ENCODE measurements around the gene ZNF385A. TPM values are rescaled to one million over a fixed set of nuclear protein-coding genes. Genes with fewer than 3 reads are reported as not detected.

The ZNF385A gene
- total RNA-seq, 4 donors from 2014 or later = 3.3 to 21.0 (median 18.3) TPM

DNA sequence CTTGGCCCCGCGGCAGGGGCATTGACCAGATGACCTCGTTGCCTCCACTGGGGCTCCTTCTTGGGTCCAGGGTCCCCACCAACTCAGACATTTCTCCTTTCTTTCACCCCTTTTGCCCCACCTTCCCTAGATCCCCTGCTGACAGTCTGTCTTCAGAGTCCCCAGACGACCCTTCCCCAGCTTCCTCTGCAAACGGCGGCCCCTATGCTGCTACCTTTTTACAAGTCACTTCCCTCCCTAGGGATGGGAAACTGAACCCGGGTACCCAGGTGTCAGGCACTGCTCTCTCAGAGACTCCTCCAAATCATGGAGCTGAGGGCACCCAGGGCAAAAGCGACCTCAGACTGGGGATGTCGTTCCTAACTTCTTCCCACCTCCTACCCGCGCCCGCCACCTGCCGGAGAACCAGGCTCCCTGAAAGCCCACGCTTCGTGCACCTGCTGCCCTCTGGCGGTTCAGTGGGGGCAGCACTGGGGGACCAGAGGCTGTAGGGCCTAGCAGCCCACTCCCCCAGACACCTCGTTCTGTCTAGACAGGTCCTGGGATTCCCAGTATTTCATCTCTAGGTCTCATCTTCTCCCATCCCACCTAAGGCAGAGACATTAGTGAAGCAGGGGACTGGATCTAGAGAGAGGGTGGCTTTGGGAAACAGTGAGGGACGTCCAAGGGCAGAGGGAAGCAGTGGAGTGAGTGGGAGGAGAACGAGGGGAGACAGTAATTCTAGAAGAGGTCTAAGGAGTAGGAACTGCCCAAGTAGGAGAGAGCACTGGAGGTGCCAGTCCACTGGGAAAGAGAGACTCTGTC, 4.9 kb downstream of the ZNF385A start:
- DNase-seq (peak; percentile 86 to 90), ATAC-seq (peak; percentile 81 to 91)
- Histone ChIP-seq H3K4me3 (peak overlapping the region; percentile 44 to 78 (median 51)), H3K36me3 (no peaks in the 10 kb centered on the region), H3K9me3 (no peaks in the 10 kb centered on the region), H3K27me3 (no peaks in the 10 kb centered on the region), H3K4me1 (peaks cover 30 to 54% of the 10 kb centered on the region in 2 donors), H3K27ac (peak overlapping the region; percentile 72 to 80 (median 78))
- TF ChIP-seq POLR2A (IDR thresholded peaks at IDR 0.05) = no peak
- TF ChIP-seq, protein P1, sequence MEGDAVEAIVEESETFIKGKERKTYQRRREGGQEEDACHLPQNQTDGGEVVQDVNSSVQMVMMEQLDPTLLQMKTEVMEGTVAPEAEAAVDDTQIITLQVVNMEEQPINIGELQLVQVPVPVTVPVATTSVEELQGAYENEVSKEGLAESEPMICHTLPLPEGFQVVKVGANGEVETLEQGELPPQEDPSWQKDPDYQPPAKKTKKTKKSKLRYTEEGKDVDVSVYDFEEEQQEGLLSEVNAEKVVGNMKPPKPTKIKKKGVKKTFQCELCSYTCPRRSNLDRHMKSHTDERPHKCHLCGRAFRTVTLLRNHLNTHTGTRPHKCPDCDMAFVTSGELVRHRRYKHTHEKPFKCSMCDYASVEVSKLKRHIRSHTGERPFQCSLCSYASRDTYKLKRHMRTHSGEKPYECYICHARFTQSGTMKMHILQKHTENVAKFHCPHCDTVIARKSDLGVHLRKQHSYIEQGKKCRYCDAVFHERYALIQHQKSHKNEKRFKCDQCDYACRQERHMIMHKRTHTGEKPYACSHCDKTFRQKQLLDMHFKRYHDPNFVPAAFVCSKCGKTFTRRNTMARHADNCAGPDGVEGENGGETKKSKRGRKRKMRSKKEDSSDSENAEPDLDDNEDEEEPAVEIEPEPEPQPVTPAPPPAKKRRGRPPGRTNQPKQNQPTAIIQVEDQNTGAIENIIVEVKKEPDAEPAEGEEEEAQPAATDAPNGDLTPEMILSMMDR (IDR thresholded peaks at IDR 0.05 in 4 of 5, conservative IDR thresholded peaks at IDR 0.05 in 1 of 5) = peak; percentile 98 to 100 (median 100)
- intact Hi-C loops (cut with DNase I; ENCODE audit: low total_unique reads) (loop anchor here (1.0 to 10.0 kb wide), 2 partner anchors 9 to 655 kb away; partner anchors contain the start of gene CALCOCO1), in situ Hi-C loops (cut with MboI; ENCODE audit: low sequenced_read_pairs in 4 of 4) (no loop called here)

DNA sequence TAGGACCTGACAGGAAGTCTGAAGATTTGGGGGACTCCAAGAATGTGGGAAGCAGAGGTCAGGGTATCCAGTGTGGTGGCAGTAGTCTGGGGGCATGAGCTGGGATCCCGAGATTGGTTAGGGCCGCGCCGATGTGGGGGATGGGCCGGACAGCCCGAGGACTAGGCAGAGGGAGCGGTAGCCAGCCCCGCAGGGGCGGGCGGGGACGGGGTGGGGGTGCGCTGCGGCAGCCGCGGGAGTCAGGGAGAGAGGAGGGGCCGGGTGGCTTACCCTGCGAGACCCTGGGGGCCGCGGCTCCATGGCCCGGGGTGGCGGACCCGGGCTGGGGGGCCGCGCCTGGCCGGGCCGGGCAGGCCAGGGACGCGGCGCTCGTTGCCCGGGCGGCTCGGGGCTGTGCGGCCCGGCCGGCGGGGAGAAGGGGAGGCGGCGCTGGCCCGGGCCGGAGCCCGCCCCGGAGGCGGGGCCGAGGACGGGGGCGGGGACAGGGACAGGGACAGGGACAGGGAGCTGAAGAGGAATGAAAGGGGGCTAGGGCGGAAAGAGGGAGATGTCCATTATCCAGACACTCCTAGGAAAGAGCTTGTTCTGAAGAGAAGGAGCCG, 5.6 kb downstream of the ZNF385A start:
- in situ Hi-C loops (cut with MboI; ENCODE audit: low sequenced_read_pairs in 4 of 4) (no loop called here), intact Hi-C loops (cut with DNase I; ENCODE audit: low total_unique reads) (loop anchor here (1.0 to 10.0 kb wide), 2 partner anchors 9 to 654 kb away; partner anchors contain the start of gene CALCOCO1)
- Histone ChIP-seq H3K27me3 (no peaks in the 10 kb centered on the region), H3K27ac (peak overlapping the region; percentile 72 to 80 (median 78)), H3K4me3 (peak overlapping the region; percentile 44 to 78 (median 51)), H3K9me3 (no peaks in the 10 kb centered on the region), H3K4me1 (peaks cover 29 to 51% of the 10 kb centered on the region in 2 donors), H3K36me3 (no peaks in the 10 kb centered on the region)
- TF ChIP-seq, protein P1 (IDR thresholded peaks at IDR 0.05 in 4 of 5, conservative IDR thresholded peaks at IDR 0.05 in 1 of 5) = no peak
- peak in 1 of 2 donors; percentile 29 for TF ChIP-seq POLR2A (IDR thresholded peaks at IDR 0.05)
- DNase-seq (peak in 1 of 2 donors; percentile 66), ATAC-seq (peak; percentile 71 to 84)

GRCh38 chr12:54377797-54378515, 6.6 kb downstream of the ZNF385A start:
- Histone ChIP-seq H3K36me3 (no peaks in the 10 kb centered on the region), H3K9me3 (no peaks in the 10 kb centered on the region), H3K27ac (peak overlapping the region; percentile 66 to 80 (median 78)), H3K4me3 (peak overlapping the region in 3 of 4 donors; percentile 44 to 56 (median 46)), H3K27me3 (no peaks in the 10 kb centered on the region), H3K4me1 (peaks cover 29 to 44% of the 10 kb centered on the region in 2 donors)
- in situ Hi-C loops (cut with MboI; ENCODE audit: low sequenced_read_pairs in 4 of 4) (no loop called here), intact Hi-C loops (cut with DNase I; ENCODE audit: low total_unique reads) (loop anchor here (10.0 kb wide), 1 partner anchor 653 kb away; the partner anchor contains the start of gene CALCOCO1)
- ATAC-seq = no peak
- TF ChIP-seq POLR2A (IDR thresholded peaks at IDR 0.05) = no peak
- TF ChIP-seq, protein P1 (IDR thresholded peaks at IDR 0.05 in 4 of 5, conservative IDR thresholded peaks at IDR 0.05 in 1 of 5) = no peak
- no peak for DNase-seq

GRCh38 chr12:54377007-54377406, 7.5 kb downstream of the ZNF385A start:
- intact Hi-C loops (cut with DNase I; ENCODE audit: low total_unique reads) (loop anchor here (10.0 kb wide), 1 partner anchor 652 kb away; the partner anchor contains the start of gene CALCOCO1), in situ Hi-C loops (cut with MboI; ENCODE audit: low sequenced_read_pairs in 4 of 4) (no loop called here)
- peaks cover 39 to 43% of the 10 kb centered on the region in 2 donors for H3K4me1 ChIP-seq

More at GRCh38 chr12:54377007-54377406, 7.5 kb downstream of the ZNF385A start:
- Histone ChIP-seq H3K9me3 (no peaks in the 10 kb centered on the region), H3K4me3 (no peak overlapping the region), H3K36me3 (no peaks in the 10 kb centered on the region), H3K27ac (peak overlapping the region; percentile 54 to 60 (median 58)), H3K27me3 (no peaks in the 10 kb centered on the region)
- no peak for DNase-seq
- no peak for ATAC-seq
- TF ChIP-seq, protein P1 (IDR thresholded peaks at IDR 0.05 in 4 of 5, conservative IDR thresholded peaks at IDR 0.05 in 1 of 5) = no peak
- TF ChIP-seq POLR2A (IDR thresholded peaks at IDR 0.05) = no peak
